Left ventricle myocardium inferior (tissue), 1 donor: ENCODE measurements around the gene TGM1. TPM values are rescaled to one million over a fixed set of nuclear protein-coding genes. Genes with fewer than 3 reads are reported as not detected.

Experiments used
- DNase-seq: peaks from one replicate; pipeline ENCODE4 v3.0.0-alpha.2; 2020
- H3K27ac ChIP-seq: fragments of 200-600 bp; replicated peaks from 2 replicates; pipeline ENCODE4 v1.8.0; 2021
- H3K27me3 ChIP-seq: fragments of 200-600 bp; 2 replicates; pipeline ENCODE4 v1.8.0; 2021; ENCODE audit warnings: low read depth
- H3K36me3 ChIP-seq: fragments of 200-600 bp; 2 replicates; pipeline ENCODE4 v1.8.0; 2021
- H3K4me1 ChIP-seq: fragments of 200-600 bp; 2 replicates; pipeline ENCODE4 v1.8.0; 2021
- H3K4me3 ChIP-seq: fragments of 200-600 bp; 2 replicates; pipeline ENCODE4 v1.8.0; 2021; ENCODE audit warnings: mild to moderate bottlenecking, moderate library complexity
- H3K9me3 ChIP-seq: fragments of 200-600 bp; replicated peaks from 2 replicates; pipeline ENCODE4 v1.8.0; 2021
- CTCF ChIP-seq: fragments of 200-600 bp; IDR thresholded peaks from 2 replicates; pipeline ENCODE4 v1.8.0; 2021; ENCODE audit warnings: antibody characterized with exemption, mild to moderate bottlenecking, borderline replicate concordance
- intact Hi-C: fragments of 100-400 bp; cut with micrococcal nuclease; formaldehyde crosslinking; loops from one replicate; pipeline ENCODE4 v1.11.0; 2022
- total RNA-seq: library from RNA; stranded (reverse); fragmentation: NEBNext Ultra II Directional; extraction: Animal tissue kit (Norgen Biotek cat#: 25700); gene quantifications from one replicate; pipeline ENCODE4 v1.2.1, GENCODE V29; 2021
- donor health status: DM: no; HTN: yes; CAD: no; lungs with severe emphysema.

The TGM1 gene
- total RNA-seq, 1 donor from 2014 or later = 0.96 TPM

GRCh38 chr14:24213866-24214662 lies 48.9 kb downstream of the TGM1 start:
- peaks cover 43% of the 10 kb centered on the region for H3K4me1 ChIP-seq

GRCh38 chr14:24212924-24213865 lies 49.8 kb downstream of the TGM1 start, which contains the start of gene CHMP4A:
TSS of gene CHMP4A (minus strand) at chr14:24213488. CDS start at chr14:24213439, 49 bp downstream.
- Histone ChIP-seq H3K27me3 (no peaks in the 10 kb centered on the region), H3K4me1 (peaks cover 43% of the 10 kb centered on the region), H3K4me3 (peak within 1 kb of the TSS; percentile 86), H3K36me3 (peaks cover 42% of the 10 kb centered on the region), H3K9me3 (no peaks in the 10 kb centered on the region), H3K27ac (peak within 1 kb of the TSS; percentile 97)
- TF ChIP-seq CTCF = peak; percentile 42
- peak; percentile 97 for DNase-seq
- intact Hi-C loops = no loop called here

More at GRCh38 chr14:24213866-24214662, 48.9 kb downstream of the TGM1 start:
- intact Hi-C loops = no loop called here
- Histone ChIP-seq H3K4me3 (peak overlapping the region; percentile 86), H3K27me3 (no peaks in the 10 kb centered on the region), H3K36me3 (peaks cover 34% of the 10 kb centered on the region), H3K27ac (peak overlapping the region; percentile 97), H3K9me3 (no peaks in the 10 kb centered on the region)
- no peak for TF ChIP-seq CTCF
- no peak for DNase-seq

GRCh38 chr14:24211311-24211710 lies 51.7 kb downstream of the TGM1 start:
- no peaks in the 10 kb centered on the region for H3K9me3 ChIP-seq
- DNase-seq = no peak
- no peak overlapping the region for H3K27ac ChIP-seq
- intact Hi-C loops = no loop called here
- peaks cover 52% of the 10 kb centered on the region for H3K36me3 ChIP-seq
- H3K4me3 ChIP-seq = no peak overlapping the region
- TF ChIP-seq CTCF = no peak
- H3K27me3 ChIP-seq = no peaks in the 10 kb centered on the region
- H3K4me1 ChIP-seq = peaks cover 48% of the 10 kb centered on the region

- TF ChIP-seq CTCF = no peak
- Histone ChIP-seq H3K36me3 (peaks cover 71% of the 10 kb centered on the region), H3K27me3 (no peaks in the 10 kb centered on the region), H3K4me1 (peaks cover 14% of the 10 kb centered on the region), H3K27ac (no peak overlapping the region), H3K9me3 (no peaks in the 10 kb centered on the region), H3K4me3 (no peak overlapping the region)
- intact Hi-C loops = no loop called here
- no peak for DNase-seq
Observed at GRCh38 chr14:24207625-24208024, 55.4 kb downstream of the TGM1 start.

- Histone ChIP-seq H3K4me3 (no peak overlapping the region), H3K36me3 (peaks cover 74% of the 10 kb centered on the region), H3K4me1 (peaks cover 9% of the 10 kb centered on the region), H3K9me3 (no peaks in the 10 kb centered on the region), H3K27ac (no peak overlapping the region), H3K27me3 (no peaks in the 10 kb centered on the region)
- intact Hi-C loops = no loop called here
- no peak for DNase-seq
- no peak for TF ChIP-seq CTCF
Observed at GRCh38 chr14:24207104-24207551, 55.8 kb downstream of the TGM1 start.
